ENCODE results near the gene MKLN1. TPM values are rescaled to one million over a fixed set of nuclear protein-coding genes. Genes with fewer than 3 reads are reported as not detected.

MKLN1 gene
- total RNA-seq (2022; extraction: Qiagen RNA extraction; ENCODE audit: low read depth), result 25.1 to 33.1 TPM (median 31.4 TPM) in 5 replicates

DNA sequence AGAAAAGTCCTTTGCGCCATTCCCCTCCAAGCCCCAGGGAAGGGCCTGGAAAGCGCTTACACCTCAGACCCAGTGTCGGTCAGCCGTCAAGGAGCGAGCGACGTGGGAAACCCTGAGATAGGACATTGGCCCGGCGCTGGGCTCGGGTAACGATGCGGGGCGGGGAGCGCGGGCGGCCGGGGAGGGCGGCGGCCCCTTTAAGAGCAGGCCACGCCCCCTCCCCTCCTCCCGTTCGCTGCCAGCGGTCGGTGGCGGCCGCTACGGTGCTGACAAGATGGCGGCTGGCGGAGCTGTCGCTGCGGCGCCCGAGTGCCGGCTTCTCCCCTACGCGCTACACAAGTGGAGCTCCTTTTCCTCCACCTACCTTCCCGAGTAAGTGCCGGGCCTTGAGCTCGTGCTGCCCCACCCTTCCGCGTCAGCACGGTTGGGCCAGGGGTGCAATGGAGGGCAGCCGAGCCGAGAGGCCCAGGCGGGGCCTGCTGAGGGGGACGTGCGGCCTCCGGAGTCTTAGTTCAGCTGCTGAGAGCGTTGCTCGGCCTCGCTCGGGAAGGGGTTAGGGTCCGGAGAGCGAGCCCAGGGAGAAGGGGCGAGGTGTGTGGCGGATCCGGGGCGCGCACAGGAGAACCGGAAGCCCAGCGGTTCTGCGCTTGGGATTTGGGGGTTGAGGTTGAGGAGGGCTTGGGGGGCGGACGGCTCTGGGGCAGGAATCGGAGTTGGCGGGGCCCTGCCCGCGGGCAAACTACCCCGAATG is at the start of gene MKLN1:
Gene MKLN1, plus strand, starts transcription at position 251 of the 751 bp plus-strand sequence. Its CDS starts 24 bp downstream, at position 275.

Other genes starting within 250 kb of the MKLN1 start
- 26.2 to 41.4 TPM (median 35.9 TPM) in 5 replicates for gene PODXL, start 228.8 kb downstream of the MKLN1 start, total RNA-seq (2022; extraction: Qiagen RNA extraction; ENCODE audit: low read depth)